HG03103 (cell line): ENCODE measurements around the gene AK9.
"Not testable (repeated sequence)": the region's sequence is repeated elsewhere in the genome, so short reads cannot be mapped to it uniquely, and the experiment has no call there.

Experiments
- ATAC-seq: cut with Tn5 transposase; IDR thresholded peaks from one replicate; pipeline ENCODE4 v1.9.1; 2021; ENCODE audit warnings: low read depth; ENCODE audit not compliant: unreplicated experiment

AK9 gene

GRCh38 chr6:109701221-109701620, 10.2 kb upstream of the AK9 start:
- no peak for ATAC-seq

DNA sequence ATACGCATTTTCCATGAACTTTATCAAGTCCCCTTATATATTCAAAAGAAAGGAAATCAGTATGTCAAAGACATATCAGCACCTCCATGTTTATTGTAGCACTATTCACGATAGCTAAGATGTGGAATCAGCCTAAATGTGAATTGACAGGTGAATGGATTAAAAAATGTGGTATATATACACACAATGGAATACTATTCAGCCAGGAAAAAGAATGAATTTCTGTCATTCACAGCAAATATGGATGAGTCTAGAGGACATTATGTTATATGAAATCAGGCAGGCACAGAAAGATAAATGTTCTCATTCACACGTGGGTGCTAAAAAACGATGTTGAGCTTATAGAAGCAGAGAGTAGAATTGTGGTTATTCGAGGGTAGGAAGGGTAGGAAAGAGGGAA, 5.4 kb upstream of the AK9 start:
- no peak for ATAC-seq

GRCh38 chr6:109695468-109695867, 4.5 kb upstream of the AK9 start:
- ATAC-seq = no peak

DNA sequence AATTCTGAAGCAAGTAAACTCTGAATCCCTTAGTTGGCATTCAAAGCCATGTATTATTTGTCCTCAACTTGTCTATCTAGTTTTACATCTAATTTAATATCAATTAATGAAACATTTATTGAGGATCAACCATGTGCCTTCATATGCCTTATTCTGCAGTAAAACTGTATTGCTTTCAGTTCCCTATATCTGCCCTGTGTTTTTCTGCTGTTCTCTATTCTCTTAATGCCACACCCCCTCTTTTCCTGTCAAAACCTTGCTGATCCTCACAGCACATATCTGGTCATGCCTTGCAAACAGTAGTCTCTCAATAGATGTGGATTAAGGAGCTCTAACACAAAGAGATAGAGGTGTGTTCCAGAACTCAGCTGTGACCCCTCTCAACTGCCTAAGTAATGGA, 2.1 kb upstream of the AK9 start:
- ATAC-seq = peak; percentile 31

- peak; percentile 39 for ATAC-seq
Observed at GRCh38 chr6:109690373-109690736, 647 bp downstream of the AK9 start.

GRCh38 chr6:109687271-109687761, 3.7 kb downstream of the AK9 start:
- ATAC-seq = no peak

DNA sequence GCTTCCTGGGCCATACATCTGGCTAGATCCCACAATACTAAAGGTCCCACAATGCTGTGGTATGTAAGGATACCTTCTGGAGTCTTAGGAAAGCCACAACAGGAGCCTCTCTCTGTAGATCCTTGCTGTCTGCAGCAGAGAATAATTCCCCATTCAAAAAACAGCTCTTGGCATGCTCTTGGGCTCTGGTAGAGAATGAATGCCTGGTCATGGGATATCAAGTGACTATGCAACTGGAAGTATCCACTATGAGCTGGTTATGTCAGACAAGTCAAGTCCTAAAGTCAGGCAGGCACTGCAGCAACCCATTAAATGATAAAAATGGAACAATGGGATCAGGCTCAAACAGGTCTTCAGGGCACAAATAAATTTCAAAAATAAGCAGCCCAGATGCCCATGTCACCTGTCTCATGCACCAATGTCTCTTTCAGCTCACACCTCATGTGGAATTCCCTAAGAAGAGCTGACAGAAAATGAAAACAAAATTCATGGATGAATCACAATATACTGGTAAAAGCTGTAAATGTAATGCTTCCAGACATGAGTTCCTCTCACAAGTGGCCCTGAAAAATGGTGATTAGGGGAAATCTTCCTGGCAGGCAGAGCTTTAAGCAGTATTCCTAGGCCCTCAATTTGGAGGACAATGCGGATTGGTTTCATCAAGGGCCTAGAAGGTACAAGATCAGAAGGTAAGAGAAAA, 4.3 kb downstream of the AK9 start:
- no peak for ATAC-seq

DNA sequence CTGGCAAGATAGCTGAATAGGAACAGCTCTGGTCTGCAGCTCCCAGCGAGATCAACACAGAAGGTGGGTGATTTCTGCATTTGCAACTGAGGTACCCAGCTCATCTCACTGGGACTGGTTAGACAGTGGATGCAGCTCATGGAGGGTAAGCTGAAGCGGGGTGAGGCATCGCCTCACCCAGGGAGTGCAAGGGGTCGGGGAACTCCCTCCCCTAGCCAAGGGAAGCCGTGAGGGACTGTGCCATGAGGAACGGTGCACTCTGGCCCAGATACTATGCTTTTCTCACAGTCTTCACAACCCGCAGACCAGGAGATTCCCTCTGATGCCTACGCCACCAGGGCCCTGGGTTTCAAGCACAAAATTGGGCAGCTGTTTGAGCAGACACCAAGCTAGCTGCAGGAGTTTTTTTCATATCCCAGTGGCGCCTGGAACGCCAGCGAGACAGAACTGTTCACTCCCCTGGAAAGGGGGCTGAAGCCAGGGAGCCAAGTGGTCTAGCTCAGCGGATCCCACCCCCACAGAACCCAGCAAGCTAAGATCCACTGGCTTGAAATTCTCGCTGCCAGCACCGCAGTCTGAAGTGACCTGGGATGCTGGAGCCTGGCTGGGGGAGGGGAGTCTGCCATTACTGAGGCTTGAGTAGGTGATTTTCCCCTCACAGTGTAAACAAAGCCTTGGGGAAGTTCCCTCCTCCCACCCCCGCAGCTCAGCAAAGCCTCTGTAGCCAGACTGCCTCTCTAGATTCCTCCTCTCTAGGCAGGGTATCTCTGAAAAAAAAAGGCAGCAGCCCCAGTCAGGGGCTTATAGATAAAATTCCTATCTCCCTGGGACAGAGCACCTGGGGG, 12.1 kb downstream of the AK9 start:
- ATAC-seq = not testable (repeated sequence)

GRCh38 chr6:109678240-109678639, 12.8 kb downstream of the AK9 start:
- no peak for ATAC-seq

- no peak for ATAC-seq
Observed at GRCh38 chr6:109676724-109677123, 14.3 kb downstream of the AK9 start.

DNA sequence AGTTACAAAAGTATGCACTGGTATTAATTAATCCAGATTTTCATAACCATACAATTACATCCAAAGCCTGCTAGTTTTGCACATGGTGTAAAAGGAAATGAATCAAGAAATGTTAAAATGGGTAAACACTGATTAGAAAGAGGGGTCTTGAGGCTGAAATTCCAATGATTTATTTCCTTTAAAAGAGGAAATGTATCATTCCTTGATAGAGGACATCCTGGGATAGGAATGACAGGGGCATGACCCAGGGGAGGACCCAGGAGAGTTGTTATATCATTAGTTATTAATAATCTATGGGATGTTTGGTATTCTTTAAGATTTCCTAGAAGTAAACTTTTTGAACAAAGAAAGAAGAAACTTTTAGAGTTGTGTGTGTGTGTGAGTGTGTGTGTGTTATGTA, 18.2 kb downstream of the AK9 start:
- no peak for ATAC-seq

- no peak for ATAC-seq
Observed at GRCh38 chr6:109672175-109672574, 18.8 kb downstream of the AK9 start.

GRCh38 chr6:109671733-109672132, 19.3 kb downstream of the AK9 start:
- ATAC-seq = no peak

DNA sequence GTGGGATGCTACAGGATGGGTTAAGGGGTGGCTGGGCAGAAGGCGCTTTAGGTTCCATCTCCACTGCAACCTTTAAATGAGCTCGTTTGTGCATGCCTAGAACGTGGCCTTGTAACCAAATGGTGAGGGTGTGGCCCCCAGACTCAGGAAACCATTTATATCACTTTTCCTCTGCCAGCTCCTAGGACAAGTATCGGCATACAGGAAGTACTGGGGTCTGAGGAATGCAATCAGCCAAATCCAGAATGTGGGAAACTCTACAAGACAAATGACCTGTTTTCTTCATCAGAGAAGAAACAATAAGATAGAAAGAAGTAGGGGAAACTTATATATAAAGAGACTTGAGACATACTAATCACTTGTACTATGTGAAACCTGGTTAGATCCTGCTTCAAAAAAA, 21.2 kb downstream of the AK9 start:
- ATAC-seq = no peak

GRCh38 chr6:109662192-109662591, 28.8 kb downstream of the AK9 start:
- no peak for ATAC-seq

- no peak for ATAC-seq
Observed at GRCh38 chr6:109660526-109661320, 30.3 kb downstream of the AK9 start.

- no peak for ATAC-seq
Observed at GRCh38 chr6:109655761-109656262, 35.2 kb downstream of the AK9 start.

GRCh38 chr6:109653264-109653663, 37.7 kb downstream of the AK9 start:
- no peak for ATAC-seq

GRCh38 chr6:109644131-109644530, 46.9 kb downstream of the AK9 start:
- no peak for ATAC-seq

GRCh38 chr6:109632405-109632804, 58.6 kb downstream of the AK9 start:
- ATAC-seq = no peak

GRCh38 chr6:109631403-109631802, 59.6 kb downstream of the AK9 start:
- ATAC-seq = no peak
